ENCODE results near the gene CTNNA1.
"Not testable (repeated sequence)": the region's sequence is repeated elsewhere in the genome, so short reads cannot be mapped to it uniquely, and the experiment has no call there.

CTNNA1 gene, protein sequence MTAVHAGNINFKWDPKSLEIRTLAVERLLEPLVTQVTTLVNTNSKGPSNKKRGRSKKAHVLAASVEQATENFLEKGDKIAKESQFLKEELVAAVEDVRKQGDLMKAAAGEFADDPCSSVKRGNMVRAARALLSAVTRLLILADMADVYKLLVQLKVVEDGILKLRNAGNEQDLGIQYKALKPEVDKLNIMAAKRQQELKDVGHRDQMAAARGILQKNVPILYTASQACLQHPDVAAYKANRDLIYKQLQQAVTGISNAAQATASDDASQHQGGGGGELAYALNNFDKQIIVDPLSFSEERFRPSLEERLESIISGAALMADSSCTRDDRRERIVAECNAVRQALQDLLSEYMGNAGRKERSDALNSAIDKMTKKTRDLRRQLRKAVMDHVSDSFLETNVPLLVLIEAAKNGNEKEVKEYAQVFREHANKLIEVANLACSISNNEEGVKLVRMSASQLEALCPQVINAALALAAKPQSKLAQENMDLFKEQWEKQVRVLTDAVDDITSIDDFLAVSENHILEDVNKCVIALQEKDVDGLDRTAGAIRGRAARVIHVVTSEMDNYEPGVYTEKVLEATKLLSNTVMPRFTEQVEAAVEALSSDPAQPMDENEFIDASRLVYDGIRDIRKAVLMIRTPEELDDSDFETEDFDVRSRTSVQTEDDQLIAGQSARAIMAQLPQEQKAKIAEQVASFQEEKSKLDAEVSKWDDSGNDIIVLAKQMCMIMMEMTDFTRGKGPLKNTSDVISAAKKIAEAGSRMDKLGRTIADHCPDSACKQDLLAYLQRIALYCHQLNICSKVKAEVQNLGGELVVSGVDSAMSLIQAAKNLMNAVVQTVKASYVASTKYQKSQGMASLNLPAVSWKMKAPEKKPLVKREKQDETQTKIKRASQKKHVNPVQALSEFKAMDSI

GRCh38 chr5:138752951-138753793 is at the start of gene CTNNA1:
TSS of gene CTNNA1 (plus strand) at chr5:138753425. CDS start at chr5:138781925, 28,500 bp downstream.
- in situ Hi-C loops (cut with MboI; ENCODE audit: low sequenced_read_pairs), result no loop called here

GRCh38 chr5:138703777-138704176 is 49.4 kb upstream of the CTNNA1 start:
- in situ Hi-C loops (cut with MboI; ENCODE audit: low sequenced_read_pairs), result not testable (repeated sequence)

DNA sequence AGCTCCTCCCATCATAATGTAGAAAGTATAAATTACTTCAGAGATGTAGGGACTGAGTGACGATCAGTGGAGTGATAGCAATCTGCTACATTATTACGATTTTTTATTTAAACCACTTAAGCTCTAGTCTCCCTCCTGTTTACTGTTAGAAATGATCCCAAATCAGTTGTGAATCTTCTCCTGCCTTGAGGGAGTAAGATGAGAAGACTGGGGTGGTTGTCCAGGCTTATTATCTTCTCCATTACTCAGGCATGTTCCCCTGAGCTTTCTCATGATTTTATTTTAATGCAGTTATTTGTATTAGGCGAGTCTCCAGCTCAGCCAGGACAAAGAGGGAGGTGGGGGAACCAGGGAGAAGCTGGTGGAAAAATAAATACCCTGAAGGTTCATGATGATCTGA is 48.2 kb upstream of the CTNNA1 start:
- in situ Hi-C loops (cut with MboI; ENCODE audit: low sequenced_read_pairs), result no loop called here

DNA sequence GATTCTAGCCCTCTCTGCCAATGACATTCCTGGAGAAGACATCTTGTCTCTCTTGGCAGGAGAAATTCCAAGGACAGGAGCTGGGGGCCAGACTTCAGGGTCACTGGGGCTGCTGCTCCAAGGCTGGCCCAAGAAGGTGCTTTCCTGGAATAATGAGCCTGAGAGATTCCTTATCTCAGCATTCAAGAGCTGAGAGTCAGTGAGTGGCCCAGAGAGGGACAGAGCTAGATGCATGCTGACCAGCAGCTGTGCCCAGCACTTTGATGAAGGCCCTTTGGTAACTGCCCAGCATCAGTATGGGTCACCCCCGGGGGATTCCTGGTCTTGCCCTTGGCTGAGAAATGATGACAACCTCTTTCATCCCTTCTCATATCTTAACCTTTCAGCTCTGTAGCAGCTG is 47.7 kb upstream of the CTNNA1 start:
- in situ Hi-C loops (cut with MboI; ENCODE audit: low sequenced_read_pairs), result no loop called here

DNA sequence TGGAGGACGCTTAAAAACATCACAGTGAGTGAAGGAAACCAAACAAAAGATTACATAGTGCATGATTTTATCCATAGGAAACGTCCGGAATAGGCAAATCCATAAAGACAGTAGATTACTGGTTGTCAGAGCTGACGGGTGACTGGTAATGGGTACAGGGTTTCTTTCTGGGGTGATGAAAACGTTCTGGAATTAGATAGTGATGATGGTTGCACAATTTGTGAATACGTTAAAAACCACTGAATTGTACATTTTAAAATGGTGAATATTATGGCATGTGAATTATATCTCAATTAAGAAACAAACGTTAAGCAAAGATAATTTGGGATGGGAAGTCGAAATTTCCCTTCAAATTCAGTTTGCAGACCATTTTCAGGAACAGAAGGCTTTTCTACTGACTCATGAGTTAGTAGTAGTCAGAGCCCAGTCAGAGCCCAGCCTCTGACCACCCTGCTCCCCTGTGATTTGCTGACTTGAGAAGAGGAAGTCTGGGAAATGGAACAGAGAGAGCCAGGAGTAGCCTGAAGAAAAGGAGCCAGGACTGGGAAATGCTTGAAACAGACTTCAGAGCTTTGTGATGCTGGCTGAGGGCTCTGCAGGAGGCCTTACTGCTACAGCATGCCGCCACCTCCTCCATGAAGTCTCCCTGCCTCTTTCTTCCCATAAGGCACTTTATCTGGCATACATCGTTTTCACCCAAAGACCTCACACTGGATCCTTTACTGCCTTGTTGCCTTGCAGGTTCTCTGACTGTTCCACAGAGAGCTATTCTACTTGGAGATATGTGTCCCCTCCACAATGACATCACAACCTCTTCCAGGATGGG is 46.4 kb upstream of the CTNNA1 start:
- in situ Hi-C loops (cut with MboI; ENCODE audit: low sequenced_read_pairs), result no loop called here

DNA sequence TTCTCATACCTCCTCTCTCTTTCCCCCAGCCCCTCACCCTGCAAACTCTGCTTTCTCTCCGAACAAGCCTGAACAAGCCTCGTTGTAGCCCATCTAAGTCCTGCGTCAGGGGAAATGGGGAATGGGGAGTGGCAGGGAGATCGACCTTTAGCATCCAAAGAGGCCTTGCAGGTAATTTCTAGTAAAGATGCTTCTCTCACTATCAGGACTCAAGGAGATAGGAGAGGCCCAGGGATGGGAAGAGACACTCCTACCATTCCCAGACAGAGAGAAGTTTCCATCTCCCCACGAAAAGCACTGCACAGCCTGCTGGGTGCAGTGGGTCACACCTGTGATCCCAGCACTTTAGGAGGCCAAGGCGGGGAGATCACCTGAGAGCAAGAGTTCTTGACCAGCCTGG is 44.4 kb upstream of the CTNNA1 start:
- in situ Hi-C loops (cut with MboI; ENCODE audit: low sequenced_read_pairs), result no loop called here

DNA sequence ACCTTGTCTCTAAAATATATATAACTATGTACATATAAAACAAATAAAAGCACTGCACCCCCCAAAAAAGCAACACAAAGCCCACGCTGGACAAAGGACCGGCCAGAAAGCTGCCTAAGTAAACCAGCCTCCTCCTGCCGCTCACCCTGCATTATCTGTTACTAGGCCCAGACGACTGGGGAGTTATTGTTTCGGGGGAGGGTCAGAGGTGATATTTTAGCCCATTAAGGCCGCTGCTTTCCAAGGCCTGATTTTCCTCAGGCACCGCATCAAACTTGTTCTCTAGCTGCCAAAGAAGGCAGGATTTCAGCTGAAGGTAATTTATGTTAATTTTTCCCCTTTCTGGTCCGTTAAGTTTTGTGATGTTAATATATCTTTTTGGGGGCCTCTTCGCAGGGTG is 44.0 kb upstream of the CTNNA1 start:
- in situ Hi-C loops (cut with MboI; ENCODE audit: low sequenced_read_pairs), result no loop called here

GRCh38 chr5:138711087-138711486 is 42.1 kb upstream of the CTNNA1 start:
- in situ Hi-C loops (cut with MboI; ENCODE audit: low sequenced_read_pairs), result no loop called here

GRCh38 chr5:138711811-138712210 is 41.4 kb upstream of the CTNNA1 start:
- in situ Hi-C loops (cut with MboI; ENCODE audit: low sequenced_read_pairs), result no loop called here

- in situ Hi-C loops (cut with MboI; ENCODE audit: low sequenced_read_pairs), result no loop called here
These were observed 40.9 kb upstream of the CTNNA1 start for GRCh38 chr5:138712324-138712723.

GRCh38 chr5:138712791-138713190 is 40.4 kb upstream of the CTNNA1 start:
- in situ Hi-C loops (cut with MboI; ENCODE audit: low sequenced_read_pairs), result no loop called here

- in situ Hi-C loops (cut with MboI; ENCODE audit: low sequenced_read_pairs), result no loop called here
These were observed 40.0 kb upstream of the CTNNA1 start for GRCh38 chr5:138713247-138713646.

DNA sequence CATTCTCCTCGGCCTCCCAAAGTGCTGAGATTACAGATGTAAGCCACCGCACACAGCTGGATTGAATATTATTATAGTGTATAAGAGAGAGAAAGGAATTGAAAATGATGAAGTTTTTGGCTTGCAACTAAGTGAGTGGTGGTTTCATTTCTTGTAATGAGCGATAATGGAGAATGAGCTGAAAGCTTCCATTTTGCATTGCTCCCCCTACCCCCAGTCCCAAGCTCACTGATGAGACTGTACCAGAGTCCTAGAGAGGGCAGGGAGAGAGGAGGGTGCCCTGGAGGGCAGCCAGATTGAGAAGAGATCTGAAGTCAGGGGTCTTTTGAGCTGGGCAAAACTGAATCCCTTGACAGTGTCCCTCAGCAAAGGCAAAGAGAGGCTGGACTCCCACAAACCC is 38.5 kb upstream of the CTNNA1 start:
- in situ Hi-C loops (cut with MboI; ENCODE audit: low sequenced_read_pairs), result no loop called here

- in situ Hi-C loops (cut with MboI; ENCODE audit: low sequenced_read_pairs), result not testable (repeated sequence)
These were observed 37.2 kb upstream of the CTNNA1 start for GRCh38 chr5:138715931-138716432.

- in situ Hi-C loops (cut with MboI; ENCODE audit: low sequenced_read_pairs), result no loop called here
These were observed 36.7 kb upstream of the CTNNA1 start for GRCh38 chr5:138716456-138716924.

DNA sequence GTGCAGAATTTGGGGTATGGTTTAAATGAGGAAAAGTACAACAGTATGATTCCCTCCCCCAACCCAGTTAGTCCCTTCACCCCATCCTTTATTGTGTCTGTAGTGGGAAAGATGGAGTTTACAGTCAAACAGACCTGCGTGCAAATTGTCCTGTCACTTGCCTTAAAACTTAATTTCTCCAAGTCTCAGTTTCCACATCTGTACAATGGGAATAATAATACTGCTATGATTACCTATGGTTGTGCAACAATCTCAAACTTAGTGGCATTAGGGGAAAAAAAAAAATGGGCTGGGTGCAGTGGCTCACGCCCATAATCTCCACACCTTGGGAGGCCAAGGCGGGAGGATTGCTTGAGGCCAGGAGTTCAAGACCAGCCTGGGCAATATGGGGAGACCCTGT is 35.8 kb upstream of the CTNNA1 start:
- in situ Hi-C loops (cut with MboI; ENCODE audit: low sequenced_read_pairs), result no loop called here

DNA sequence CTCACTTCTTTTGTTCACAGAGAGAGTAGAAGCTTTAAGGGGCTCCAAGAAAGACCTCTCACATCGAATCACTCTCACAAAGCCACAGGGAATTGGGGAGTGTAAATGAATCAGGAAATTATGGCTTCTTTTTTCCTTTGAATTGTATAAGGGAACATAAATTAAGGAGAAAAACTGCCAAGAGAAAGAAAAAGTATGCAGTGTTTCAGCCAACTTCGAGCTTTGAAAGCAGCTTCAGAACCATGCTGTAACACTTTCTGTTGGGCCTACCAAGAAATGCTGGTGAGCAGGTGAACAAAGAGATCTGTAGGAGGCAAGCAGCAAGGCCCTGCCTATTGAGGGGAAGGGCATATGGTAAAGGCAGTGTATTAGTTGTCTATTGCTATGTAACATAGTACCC is 33.4 kb upstream of the CTNNA1 start:
- in situ Hi-C loops (cut with MboI; ENCODE audit: low sequenced_read_pairs), result no loop called here

DNA sequence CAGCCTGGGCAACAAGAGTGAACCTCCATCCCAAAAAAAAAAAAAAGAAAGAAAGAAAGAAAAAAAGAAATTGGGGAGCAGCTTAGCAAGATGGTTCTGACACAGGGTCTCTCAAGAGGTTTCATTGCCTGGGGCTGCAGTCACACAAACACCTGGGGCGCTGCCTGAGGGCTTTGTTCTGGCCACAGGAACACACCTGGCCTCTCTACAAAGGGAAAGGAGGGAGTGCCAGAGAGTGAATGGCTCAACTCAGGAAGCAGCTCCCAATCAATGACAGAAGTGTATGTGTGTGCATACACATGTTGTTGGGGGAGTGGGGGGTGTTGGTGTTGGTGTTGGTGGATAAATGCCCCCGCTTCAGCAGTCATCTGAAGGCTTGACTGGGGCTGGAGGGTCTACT is 32.4 kb upstream of the CTNNA1 start:
- in situ Hi-C loops (cut with MboI; ENCODE audit: low sequenced_read_pairs), result no loop called here

DNA sequence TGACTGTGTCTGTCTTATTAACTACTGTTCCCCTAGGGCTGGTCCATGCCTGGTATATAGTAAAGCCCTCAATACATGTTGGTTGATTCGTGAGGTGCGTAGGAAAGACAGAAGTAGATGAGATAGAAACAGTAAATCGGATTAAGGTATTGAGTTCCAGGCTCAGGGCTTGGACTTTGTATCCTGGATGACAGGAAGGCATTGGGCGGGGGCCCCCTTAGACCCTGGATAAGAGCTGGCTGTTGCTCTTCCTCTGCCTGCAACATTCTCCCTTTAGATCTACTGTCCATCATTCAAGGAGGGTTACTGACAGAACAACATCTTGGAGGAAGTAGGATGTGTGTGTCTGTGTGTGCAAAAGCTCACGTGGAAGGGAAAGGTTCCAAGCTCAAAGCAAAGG is 31.2 kb upstream of the CTNNA1 start:
- in situ Hi-C loops (cut with MboI; ENCODE audit: low sequenced_read_pairs), result no loop called here

Data from HL-60/S4 treated with retinoic acid at 250 ng/mL for 4 days and 3 days (cell line).